ENCODE data around the gene NUAK2.

The NUAK2 gene

GRCh38 chr1:205356440-205357139 lies 35.0 kb upstream of the NUAK2 start, which contains the start of gene KLHDC8A:
Gene KLHDC8A (minus strand): TSS chr1:205356922. CDS start chr1:205343604, 13,318 bp downstream.
- Histone ChIP-seq H3K4me3 (ENCODE audit: low read depth in 1 of 5, low read length in 5 of 5) (no peak within 1 kb of the TSS), H3K27me3 (ENCODE audit: control insufficient read depth in 5 of 5, insufficient read depth in 4 of 5, low read length in 5 of 5) (peaks cover 14 to 29% (median 18%) of the 10 kb centered on the region in 5 donors), H3K27ac (ENCODE audit: low read depth, low read length) (no peak within 1 kb of the TSS), H3K9ac (ENCODE audit: low read length in 5 of 5) (peak within 1 kb of the TSS in 1 of 5 donors; percentile 19), H3K4me1 (ENCODE audit: control insufficient read depth in 5 of 5, insufficient read depth in 5 of 5, low read length in 5 of 5) (peaks cover 0 to 9% (median 7%) of the 10 kb centered on the region in 5 donors), H3K9me3 (ENCODE audit: control insufficient read depth in 5 of 5, low read length in 5 of 5) (no peaks in the 10 kb centered on the region), H3K36me3 (ENCODE audit: control insufficient read depth in 5 of 5, insufficient read depth in 5 of 5, low read length in 5 of 5) (no peaks in the 10 kb centered on the region)

GRCh38 chr1:205355075-205355453 lies 33.5 kb upstream of the NUAK2 start:
- H3K27me3 ChIP-seq (ENCODE audit: control insufficient read depth in 5 of 5, insufficient read depth in 4 of 5, low read length in 5 of 5) = peaks cover 16 to 32% (median 17%) of the 10 kb centered on the region in 5 donors
- H3K4me1 ChIP-seq (ENCODE audit: control insufficient read depth in 5 of 5, insufficient read depth in 5 of 5, low read length in 5 of 5) = peaks cover 0 to 9% (median 7%) of the 10 kb centered on the region in 5 donors
- no peak overlapping the region for H3K4me3 ChIP-seq (ENCODE audit: low read depth in 1 of 5, low read length in 5 of 5)
- H3K27ac ChIP-seq (ENCODE audit: low read depth, low read length) = no peak overlapping the region
- H3K9me3 ChIP-seq (ENCODE audit: control insufficient read depth in 5 of 5, low read length in 5 of 5) = no peaks in the 10 kb centered on the region
- no peak overlapping the region for H3K9ac ChIP-seq (ENCODE audit: low read length in 5 of 5)
- no peaks in the 10 kb centered on the region for H3K36me3 ChIP-seq (ENCODE audit: control insufficient read depth in 5 of 5, insufficient read depth in 5 of 5, low read length in 5 of 5)

- no peak overlapping the region for H3K9ac ChIP-seq (ENCODE audit: low read length in 5 of 5)
- no peak overlapping the region for H3K4me3 ChIP-seq (ENCODE audit: low read depth in 1 of 5, low read length in 5 of 5)
- H3K9me3 ChIP-seq (ENCODE audit: control insufficient read depth in 5 of 5, low read length in 5 of 5) = no peaks in the 10 kb centered on the region
- no peaks in the 10 kb centered on the region for H3K36me3 ChIP-seq (ENCODE audit: control insufficient read depth in 5 of 5, insufficient read depth in 5 of 5, low read length in 5 of 5)
- no peak overlapping the region for H3K27ac ChIP-seq (ENCODE audit: low read depth, low read length)
- H3K4me1 ChIP-seq (ENCODE audit: control insufficient read depth in 5 of 5, insufficient read depth in 5 of 5, low read length in 5 of 5) = peaks cover 0 to 10% (median 9%) of the 10 kb centered on the region in 5 donors
- H3K27me3 ChIP-seq (ENCODE audit: control insufficient read depth in 5 of 5, insufficient read depth in 4 of 5, low read length in 5 of 5) = peaks cover 16 to 33% (median 19%) of the 10 kb centered on the region in 5 donors
Observed at GRCh38 chr1:205354259-205355074, 32.9 kb upstream of the NUAK2 start.

GRCh38 chr1:205353612-205354011 lies 32.1 kb upstream of the NUAK2 start:
- H3K4me1 ChIP-seq (ENCODE audit: control insufficient read depth in 5 of 5, insufficient read depth in 5 of 5, low read length in 5 of 5) = peaks cover 0 to 14% (median 9%) of the 10 kb centered on the region in 5 donors
- H3K27me3 ChIP-seq (ENCODE audit: control insufficient read depth in 5 of 5, insufficient read depth in 4 of 5, low read length in 5 of 5) = peaks cover 15 to 38% (median 19%) of the 10 kb centered on the region in 5 donors
- no peak overlapping the region for H3K4me3 ChIP-seq (ENCODE audit: low read depth in 1 of 5, low read length in 5 of 5)
- no peak overlapping the region for H3K27ac ChIP-seq (ENCODE audit: low read depth, low read length)
- no peaks in the 10 kb centered on the region for H3K36me3 ChIP-seq (ENCODE audit: control insufficient read depth in 5 of 5, insufficient read depth in 5 of 5, low read length in 5 of 5)
- no peaks in the 10 kb centered on the region for H3K9me3 ChIP-seq (ENCODE audit: control insufficient read depth in 5 of 5, low read length in 5 of 5)
- no peak overlapping the region for H3K9ac ChIP-seq (ENCODE audit: low read length in 5 of 5)

- Histone ChIP-seq H3K27ac (ENCODE audit: low read depth, low read length) (no peak overlapping the region), H3K4me3 (ENCODE audit: low read depth in 1 of 5, low read length in 5 of 5) (no peak overlapping the region), H3K36me3 (ENCODE audit: control insufficient read depth in 5 of 5, insufficient read depth in 5 of 5, low read length in 5 of 5) (no peaks in the 10 kb centered on the region), H3K9ac (ENCODE audit: low read length in 5 of 5) (no peak overlapping the region), H3K27me3 (ENCODE audit: control insufficient read depth in 5 of 5, insufficient read depth in 4 of 5, low read length in 5 of 5) (peaks cover 12 to 38% (median 19%) of the 10 kb centered on the region in 5 donors), H3K9me3 (ENCODE audit: control insufficient read depth in 5 of 5, low read length in 5 of 5) (no peaks in the 10 kb centered on the region), H3K4me1 (ENCODE audit: control insufficient read depth in 5 of 5, insufficient read depth in 5 of 5, low read length in 5 of 5) (peaks cover 0 to 14% (median 9%) of the 10 kb centered on the region in 5 donors)
Observed at GRCh38 chr1:205353191-205353590, 31.6 kb upstream of the NUAK2 start.

- Histone ChIP-seq H3K9me3 (ENCODE audit: control insufficient read depth in 5 of 5, low read length in 5 of 5) (no peaks in the 10 kb centered on the region), H3K27me3 (ENCODE audit: control insufficient read depth in 5 of 5, insufficient read depth in 4 of 5, low read length in 5 of 5) (peaks cover 16 to 32% (median 17%) of the 10 kb centered on the region in 5 donors), H3K9ac (ENCODE audit: low read length in 5 of 5) (no peak overlapping the region), H3K27ac (ENCODE audit: low read depth, low read length) (no peak overlapping the region), H3K4me1 (ENCODE audit: control insufficient read depth in 5 of 5, insufficient read depth in 5 of 5, low read length in 5 of 5) (peaks cover 0 to 14% (median 8%) of the 10 kb centered on the region in 5 donors), H3K36me3 (ENCODE audit: control insufficient read depth in 5 of 5, insufficient read depth in 5 of 5, low read length in 5 of 5) (no peaks in the 10 kb centered on the region), H3K4me3 (ENCODE audit: low read depth in 1 of 5, low read length in 5 of 5) (no peak overlapping the region)
Observed at GRCh38 chr1:205351984-205352713, 30.6 kb upstream of the NUAK2 start.

GRCh38 chr1:205350691-205351141 lies 29.2 kb upstream of the NUAK2 start:
- Histone ChIP-seq H3K36me3 (ENCODE audit: control insufficient read depth in 5 of 5, insufficient read depth in 5 of 5, low read length in 5 of 5) (no peaks in the 10 kb centered on the region), H3K9me3 (ENCODE audit: control insufficient read depth in 5 of 5, low read length in 5 of 5) (no peaks in the 10 kb centered on the region), H3K27me3 (ENCODE audit: control insufficient read depth in 5 of 5, insufficient read depth in 4 of 5, low read length in 5 of 5) (peaks cover 5 to 32% (median 14%) of the 10 kb centered on the region in 5 donors), H3K4me3 (ENCODE audit: low read depth in 1 of 5, low read length in 5 of 5) (no peak overlapping the region), H3K4me1 (ENCODE audit: control insufficient read depth in 5 of 5, insufficient read depth in 5 of 5, low read length in 5 of 5) (peaks cover 0 to 10% (median 0%) of the 10 kb centered on the region in 5 donors), H3K9ac (ENCODE audit: low read length in 5 of 5) (no peak overlapping the region), H3K27ac (ENCODE audit: low read depth, low read length) (no peak overlapping the region)

- H3K4me3 ChIP-seq (ENCODE audit: low read depth in 1 of 5, low read length in 5 of 5) = no peak overlapping the region
- H3K9ac ChIP-seq (ENCODE audit: low read length in 5 of 5) = no peak overlapping the region
- H3K9me3 ChIP-seq (ENCODE audit: control insufficient read depth in 5 of 5, low read length in 5 of 5) = no peaks in the 10 kb centered on the region
- H3K4me1 ChIP-seq (ENCODE audit: control insufficient read depth in 5 of 5, insufficient read depth in 5 of 5, low read length in 5 of 5) = peaks cover 0 to 10% (median 0%) of the 10 kb centered on the region in 5 donors
- no peak overlapping the region for H3K27ac ChIP-seq (ENCODE audit: low read depth, low read length)
- H3K27me3 ChIP-seq (ENCODE audit: control insufficient read depth in 5 of 5, insufficient read depth in 4 of 5, low read length in 5 of 5) = peaks cover 4 to 34% (median 15%) of the 10 kb centered on the region in 5 donors
- no peaks in the 10 kb centered on the region for H3K36me3 ChIP-seq (ENCODE audit: control insufficient read depth in 5 of 5, insufficient read depth in 5 of 5, low read length in 5 of 5)
Observed at GRCh38 chr1:205350124-205350523, 28.6 kb upstream of the NUAK2 start.

- Histone ChIP-seq H3K27ac (ENCODE audit: low read depth, low read length) (no peak overlapping the region), H3K9me3 (ENCODE audit: control insufficient read depth in 5 of 5, low read length in 5 of 5) (no peaks in the 10 kb centered on the region), H3K9ac (ENCODE audit: low read length in 5 of 5) (no peak overlapping the region), H3K4me3 (ENCODE audit: low read depth in 1 of 5, low read length in 5 of 5) (no peak overlapping the region), H3K27me3 (ENCODE audit: control insufficient read depth in 5 of 5, insufficient read depth in 4 of 5, low read length in 5 of 5) (peaks cover 15 to 44% (median 26%) of the 10 kb centered on the region in 5 donors), H3K36me3 (ENCODE audit: control insufficient read depth in 5 of 5, insufficient read depth in 5 of 5, low read length in 5 of 5) (no peaks in the 10 kb centered on the region), H3K4me1 (ENCODE audit: control insufficient read depth in 5 of 5, insufficient read depth in 5 of 5, low read length in 5 of 5) (peaks cover 0 to 14% (median 6%) of the 10 kb centered on the region in 5 donors)
Observed at GRCh38 chr1:205348554-205349487, 27.3 kb upstream of the NUAK2 start.
